ENCODE data around the gene KRTAP5-1. TPM values are rescaled to one million over a fixed set of nuclear protein-coding genes. Genes with fewer than 3 reads are reported as not detected.

Gene KRTAP5-1
- total RNA-seq, 2 donors from 2014 or later, result not detected

GRCh38 chr11:1543606-1544263, 41.3 kb downstream of the KRTAP5-1 start:
- no peak for TF ChIP-seq CTCF (IDR thresholded peaks at IDR 0.05)
- peaks cover 10% of the 10 kb centered on the region for H3K27me3 ChIP-seq
- DNase-seq, result no peak
- no peaks in the 10 kb centered on the region for H3K36me3 ChIP-seq
- peaks cover 7% of the 10 kb centered on the region for H3K4me1 ChIP-seq
- no peak overlapping the region for H3K4me3 ChIP-seq
- H3K9me3 ChIP-seq, result no peaks in the 10 kb centered on the region
- intact Hi-C loops (cut with DNase I), result loop anchor here (5.0 kb wide), 1 partner anchor 34 kb away; no protein-coding TSS in a partner anchor
- no peak overlapping the region for H3K27ac ChIP-seq
- no peak overlapping the region for H3K9ac ChIP-seq (ENCODE audit: low read depth in 2 of 2, low read length in 2 of 2)

- Histone ChIP-seq H3K4me1 (peaks cover 4% of the 10 kb centered on the region), H3K36me3 (no peaks in the 10 kb centered on the region), H3K9ac (ENCODE audit: low read depth in 2 of 2, low read length in 2 of 2) (no peak overlapping the region), H3K27me3 (peaks cover 7% of the 10 kb centered on the region), H3K27ac (no peak overlapping the region), H3K4me3 (no peak overlapping the region), H3K9me3 (no peaks in the 10 kb centered on the region)
- peak; percentile 60 for DNase-seq
- no peak for TF ChIP-seq CTCF (IDR thresholded peaks at IDR 0.05)
- intact Hi-C loops (cut with DNase I), result loop anchor here (5.0 kb wide), 1 partner anchor 35 kb away; no protein-coding TSS in a partner anchor
Measured at GRCh38 chr11:1542267-1542666, 42.8 kb downstream of the KRTAP5-1 start.

- Histone ChIP-seq H3K9me3 (no peaks in the 10 kb centered on the region), H3K4me3 (no peak overlapping the region), H3K27ac (no peak overlapping the region), H3K27me3 (peaks cover 3% of the 10 kb centered on the region), H3K36me3 (no peaks in the 10 kb centered on the region), H3K9ac (ENCODE audit: low read depth in 2 of 2, low read length in 2 of 2) (no peak overlapping the region), H3K4me1 (peaks cover 4% of the 10 kb centered on the region)
- intact Hi-C loops (cut with DNase I), result loop anchor here (5.0 kb wide), 1 partner anchor 36 kb away; no protein-coding TSS in a partner anchor
- no peak for DNase-seq
- TF ChIP-seq CTCF (IDR thresholded peaks at IDR 0.05), result no peak
Measured at GRCh38 chr11:1541474-1542204, 43.4 kb downstream of the KRTAP5-1 start.

- Histone ChIP-seq H3K9ac (ENCODE audit: low read depth in 2 of 2, low read length in 2 of 2) (no peak overlapping the region), H3K36me3 (no peaks in the 10 kb centered on the region), H3K27ac (no peak overlapping the region), H3K27me3 (no peaks in the 10 kb centered on the region), H3K4me3 (no peak overlapping the region), H3K9me3 (no peaks in the 10 kb centered on the region), H3K4me1 (peaks cover 4% of the 10 kb centered on the region)
- intact Hi-C loops (cut with DNase I), result loop anchor here (5.0 kb wide), 1 partner anchor 37 kb away; no protein-coding TSS in a partner anchor
- DNase-seq, result no peak
- TF ChIP-seq CTCF (IDR thresholded peaks at IDR 0.05), result no peak
Measured at GRCh38 chr11:1540074-1540473, 45.0 kb downstream of the KRTAP5-1 start.

GRCh38 chr11:1538153-1538552, 46.9 kb downstream of the KRTAP5-1 start:
- H3K9ac ChIP-seq (ENCODE audit: low read depth in 2 of 2, low read length in 2 of 2), result no peak overlapping the region
- H3K27me3 ChIP-seq, result no peaks in the 10 kb centered on the region
- no peaks in the 10 kb centered on the region for H3K36me3 ChIP-seq
- TF ChIP-seq CTCF (IDR thresholded peaks at IDR 0.05), result no peak
- H3K4me1 ChIP-seq, result peaks cover 5% of the 10 kb centered on the region
- intact Hi-C loops (cut with DNase I), result no loop called here
- DNase-seq, result no peak
- H3K9me3 ChIP-seq, result no peaks in the 10 kb centered on the region
- no peak overlapping the region for H3K4me3 ChIP-seq
- H3K27ac ChIP-seq, result no peak overlapping the region

All from colonic mucosa (tissue), 4 donors.